HG02840 (cell line): ENCODE results near the gene LENG1.

Experiments
- ATAC-seq: cut with Tn5 transposase; IDR thresholded peaks from one replicate; pipeline ENCODE4 v1.9.1; 2021; ENCODE audit warnings: mild to moderate bottlenecking, moderate library complexity, moderate number of reproducible peaks; ENCODE audit not compliant: unreplicated experiment, low FRiP score

LENG1 gene

DNA sequence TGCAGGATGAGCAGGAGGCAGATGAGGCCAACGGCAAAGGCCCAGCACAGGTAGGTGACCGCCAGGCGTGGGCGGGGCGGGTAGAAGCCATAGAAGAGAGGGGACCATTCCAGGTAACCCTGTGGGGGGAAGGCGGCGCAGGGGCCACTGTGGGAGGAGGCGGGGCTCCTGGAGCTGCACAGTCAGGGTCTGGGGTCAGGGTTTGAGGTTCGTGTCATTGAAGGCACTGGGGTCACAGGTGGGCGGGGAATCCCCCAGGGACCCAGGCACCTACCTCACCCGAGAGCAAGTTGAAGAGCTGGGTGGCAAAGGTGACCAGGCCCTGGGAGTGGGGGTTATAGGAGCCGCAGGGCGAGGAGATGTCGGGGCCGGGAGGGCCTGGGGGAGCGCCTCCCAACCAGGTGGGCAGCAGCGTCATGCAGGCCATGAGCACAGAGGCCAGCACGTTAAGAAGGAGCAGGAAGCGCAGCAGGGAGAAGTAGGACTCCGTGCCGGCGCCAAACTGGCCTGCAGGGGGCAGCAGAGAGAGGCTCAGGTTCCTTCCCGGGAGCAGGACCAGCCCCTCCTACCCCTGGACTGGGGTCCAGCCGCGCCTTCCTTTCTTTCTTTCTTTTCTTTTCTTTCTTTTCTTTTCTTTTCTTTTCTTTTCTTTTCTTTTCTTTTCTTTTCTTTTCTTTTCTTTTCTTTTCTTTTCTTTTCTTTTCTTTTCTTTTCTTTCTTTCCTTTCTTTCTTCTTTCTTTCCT, 8.8 kb upstream of the LENG1 start:
- no peak for ATAC-seq

GRCh38 chr19:54165222-54165621, 5.7 kb upstream of the LENG1 start:
- no peak for ATAC-seq

GRCh38 chr19:54164369-54165068, 5.0 kb upstream of the LENG1 start:
- ATAC-seq: no peak

- no peak for ATAC-seq
Measured at GRCh38 chr19:54162884-54163283, 3.4 kb upstream of the LENG1 start.

- ATAC-seq: no peak
Measured at GRCh38 chr19:54162241-54162805, 2.8 kb upstream of the LENG1 start.

- ATAC-seq: no peak
Measured at GRCh38 chr19:54160854-54161253, 1.3 kb upstream of the LENG1 start.

DNA sequence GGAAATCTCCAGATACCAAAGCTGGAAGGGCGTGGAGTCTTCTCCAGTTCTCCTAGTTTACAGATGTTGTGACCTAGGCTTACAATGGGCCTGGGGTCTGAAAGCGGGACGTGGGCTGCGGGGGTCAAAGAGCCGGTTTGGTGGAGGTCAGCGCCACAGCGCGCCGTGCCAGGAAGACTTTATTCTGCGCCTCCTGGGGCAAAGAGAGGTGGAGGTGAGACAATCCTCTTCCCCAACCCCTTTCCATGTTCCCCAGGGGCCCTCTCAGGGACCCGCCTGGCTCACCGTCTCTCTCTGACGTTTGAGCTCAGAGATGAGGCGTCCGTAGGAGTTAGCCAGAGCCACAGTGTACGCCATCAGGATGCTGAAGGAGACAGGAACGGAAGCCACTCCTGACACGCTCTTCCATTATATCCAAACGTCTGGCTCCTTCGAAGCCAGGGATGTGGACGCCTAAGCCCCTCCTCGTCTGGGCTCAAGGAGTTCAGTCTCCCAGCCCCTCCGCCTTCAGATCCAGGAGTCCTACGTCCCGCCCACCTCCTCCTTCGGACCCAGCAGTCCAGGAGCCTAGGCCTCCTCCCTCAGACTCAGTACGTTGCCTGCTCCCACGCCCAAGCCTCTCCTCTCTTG, 776 bp upstream of the LENG1 start:
- no peak for ATAC-seq

DNA sequence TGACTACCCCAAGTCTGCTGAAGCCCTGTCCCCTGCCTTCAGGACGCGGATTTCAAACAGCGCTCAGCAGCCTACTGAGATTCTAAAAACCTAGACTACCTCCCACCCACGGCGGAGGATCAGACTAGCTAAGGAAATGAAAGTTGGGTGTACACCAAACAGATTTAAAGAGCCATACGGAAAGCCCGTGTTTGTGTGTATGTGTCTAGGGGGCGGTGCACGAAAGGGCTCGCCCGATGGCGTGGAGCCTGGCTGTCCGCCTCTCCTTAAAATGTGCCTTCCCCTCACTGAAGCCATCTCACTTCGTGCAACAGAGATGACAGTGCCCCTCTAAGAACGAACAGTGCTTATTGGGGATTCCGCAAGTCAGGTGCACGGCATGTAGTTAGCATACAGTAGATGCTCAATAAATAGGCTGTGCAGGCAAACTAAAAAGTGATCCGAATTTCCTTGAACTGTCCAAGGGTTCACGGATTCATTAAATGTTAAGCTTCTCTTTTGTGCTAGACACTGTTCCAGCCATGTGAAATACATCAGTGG, 639 bp downstream of the LENG1 start:
- no peak for ATAC-seq

DNA sequence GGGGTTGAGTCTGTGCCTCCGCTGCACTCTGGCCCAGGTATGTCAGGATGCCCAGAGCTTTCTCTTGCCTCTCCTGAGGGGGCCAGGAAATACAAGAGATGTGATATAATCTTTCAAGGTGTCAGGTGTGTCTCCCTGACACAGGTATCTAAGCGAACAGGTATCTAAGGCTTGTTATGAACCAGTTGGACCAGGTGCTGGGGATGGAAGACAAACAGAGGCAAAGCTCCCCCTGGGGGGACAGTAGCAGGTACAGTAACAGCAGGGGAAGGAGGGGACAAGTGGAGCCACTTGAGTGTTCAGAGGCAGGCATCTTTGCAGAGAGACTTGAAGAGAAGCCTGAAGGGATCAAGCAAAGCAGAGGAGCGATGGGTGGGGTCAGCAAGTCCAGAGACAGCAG, 2.6 kb downstream of the LENG1 start:
- ATAC-seq: no peak

GRCh38 chr19:54156490-54156889, 3.0 kb downstream of the LENG1 start:
- no peak for ATAC-seq

- ATAC-seq: no peak
Measured at GRCh38 chr19:54155694-54156093, 3.8 kb downstream of the LENG1 start.

DNA sequence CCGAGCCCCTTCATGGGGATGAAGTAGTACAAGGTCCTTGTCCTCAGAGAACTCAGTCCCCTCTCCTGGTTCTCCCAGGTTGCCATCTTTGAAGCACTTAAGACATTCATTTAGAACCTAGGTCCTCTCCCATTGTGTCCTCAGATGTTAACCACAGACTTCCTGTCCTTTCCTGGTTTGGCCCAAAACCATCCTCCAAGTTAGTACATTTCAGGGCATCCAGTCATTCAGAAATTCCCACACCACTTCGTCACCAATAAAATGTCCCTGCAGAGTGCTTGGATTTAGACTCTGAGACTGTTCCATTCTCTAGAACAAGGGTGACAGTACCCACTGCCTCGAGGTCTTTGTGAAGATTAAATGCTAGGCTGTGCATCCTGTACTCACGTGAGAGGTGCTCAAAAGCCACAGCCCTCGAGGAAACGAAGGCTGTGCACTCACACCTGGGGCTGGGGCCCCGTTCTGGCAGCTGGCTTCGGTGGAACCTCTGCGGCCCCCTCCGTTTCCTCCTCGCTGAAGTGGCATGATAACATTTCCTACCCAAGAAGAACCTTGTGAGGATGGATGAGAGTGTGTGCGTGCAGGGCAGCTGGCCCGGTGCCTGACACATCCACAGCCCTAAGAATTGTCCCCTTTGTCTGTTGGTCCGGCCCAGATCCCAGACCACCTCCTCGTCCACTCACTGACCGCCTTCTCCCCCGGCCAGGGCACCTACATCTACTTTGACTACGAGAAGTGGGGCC, 4.7 kb downstream of the LENG1 start:
- ATAC-seq: no peak

GRCh38 chr19:54153731-54154326, 5.7 kb downstream of the LENG1 start:
- ATAC-seq: no peak

- ATAC-seq: no peak
Measured at GRCh38 chr19:54152878-54153524, 6.5 kb downstream of the LENG1 start.

DNA sequence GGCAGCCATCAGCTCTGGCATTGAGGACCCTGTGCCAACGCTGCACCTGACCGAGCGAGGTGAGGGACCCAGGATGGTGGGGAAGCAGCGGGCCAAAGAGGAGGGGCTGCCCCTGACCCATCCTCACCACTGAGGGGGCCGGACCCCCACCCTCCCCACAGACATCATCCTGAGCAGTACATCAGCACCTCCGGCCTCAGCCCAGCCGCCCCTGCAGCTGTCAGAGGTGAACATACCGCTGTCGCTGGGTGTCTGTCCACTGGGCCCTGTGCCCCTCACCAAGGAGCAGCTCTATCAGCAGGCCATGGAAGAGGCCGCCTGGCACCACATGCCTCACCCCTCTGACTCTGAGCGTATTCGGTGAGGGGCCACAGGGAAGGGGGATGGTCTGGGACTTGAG, 7.3 kb downstream of the LENG1 start:
- ATAC-seq: no peak

- ATAC-seq: no peak
Measured at GRCh38 chr19:54151362-54152035, 8.0 kb downstream of the LENG1 start.

- no peak for ATAC-seq
Measured at GRCh38 chr19:54149021-54149812, 10.3 kb downstream of the LENG1 start.

DNA sequence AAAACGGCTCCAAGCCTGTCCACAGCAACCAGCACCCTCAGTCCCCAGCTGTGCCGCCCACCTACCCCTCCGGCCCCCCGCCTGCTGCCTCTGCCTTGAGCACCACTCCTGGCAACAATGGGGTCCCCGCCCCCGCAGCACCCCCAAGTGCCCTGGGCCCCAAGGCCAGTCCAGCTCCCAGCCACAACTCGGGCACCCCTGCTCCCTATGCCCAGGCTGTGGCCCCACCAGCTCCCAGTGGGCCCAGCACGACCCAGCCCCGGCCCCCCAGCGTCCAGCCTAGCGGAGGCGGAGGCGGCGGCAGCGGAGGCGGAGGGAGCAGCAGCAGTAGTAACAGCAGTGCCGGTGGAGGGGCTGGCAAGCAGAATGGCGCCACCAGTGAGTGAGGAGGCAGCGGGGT, 11.4 kb downstream of the LENG1 start:
- ATAC-seq: no peak
